HUDEP-2 (cell line): ENCODE measurements around the gene SMARCC1.

Source experiments
- DNase-seq, 76 experiments: peaks; one replicate each; lab custom pipeline; 2025; ENCODE audit not compliant: unreplicated experiment in 76 of 76; lab: John Stamatoyannopoulos, UW

SMARCC1 gene

DNA sequence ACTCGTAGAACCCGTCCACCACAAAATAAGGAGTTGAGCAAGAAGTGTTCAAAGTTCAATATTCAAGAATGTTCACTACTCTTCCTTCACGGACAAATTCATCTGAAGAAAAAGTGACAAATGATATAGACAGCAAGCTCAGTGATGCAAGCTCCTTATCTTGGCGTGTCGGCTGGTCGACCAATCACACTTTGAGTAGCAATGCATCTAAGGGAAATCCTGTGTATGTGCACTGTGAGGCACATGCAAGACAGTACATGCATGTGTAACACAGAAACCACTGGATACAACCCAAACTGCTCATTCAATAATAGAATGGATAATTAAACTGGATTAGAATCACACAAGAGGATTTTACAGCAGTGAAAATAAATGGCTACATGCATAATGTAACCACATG, 138.6 kb downstream of the SMARCC1 start:
- DNase-seq = no peak

DNA sequence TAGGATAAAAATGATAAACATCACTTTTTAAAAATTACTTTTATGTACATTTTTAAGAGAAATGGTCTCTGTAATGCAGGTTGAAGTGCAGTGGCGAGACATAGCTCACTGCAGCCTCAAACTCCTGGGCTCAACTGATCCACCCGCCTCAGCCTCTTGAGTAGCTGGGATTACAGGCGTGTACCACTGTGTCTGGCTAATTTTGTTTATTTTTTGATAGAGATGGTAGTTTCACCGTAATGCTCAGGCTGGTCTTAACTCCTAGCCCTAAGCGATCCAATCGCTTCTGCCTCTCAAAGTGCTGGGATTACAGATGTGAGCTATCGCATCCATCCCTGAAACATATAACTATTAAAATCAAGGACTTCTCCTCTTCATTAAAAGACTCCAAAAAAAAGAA, 140.0 kb downstream of the SMARCC1 start:
- DNase-seq = no peak

DNA sequence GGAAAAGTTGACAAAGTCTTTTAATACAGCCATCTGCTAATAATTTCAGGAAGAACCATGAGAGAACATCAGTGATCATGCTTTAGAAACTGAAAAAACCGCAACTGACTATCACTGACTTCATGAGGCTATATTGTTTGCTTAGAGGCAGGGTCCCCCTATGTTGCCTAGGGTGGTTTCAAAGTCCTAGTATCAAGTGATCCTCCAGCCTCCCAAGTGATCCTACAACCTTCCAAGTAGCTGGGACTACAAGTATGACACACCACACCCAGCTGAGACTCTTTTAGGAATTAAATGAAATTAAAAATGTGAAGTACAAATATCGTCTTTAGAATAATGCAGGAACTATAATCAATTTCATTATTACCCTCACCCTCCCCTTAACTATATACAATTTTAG, 144.8 kb downstream of the SMARCC1 start:
- no peak for DNase-seq

DNA sequence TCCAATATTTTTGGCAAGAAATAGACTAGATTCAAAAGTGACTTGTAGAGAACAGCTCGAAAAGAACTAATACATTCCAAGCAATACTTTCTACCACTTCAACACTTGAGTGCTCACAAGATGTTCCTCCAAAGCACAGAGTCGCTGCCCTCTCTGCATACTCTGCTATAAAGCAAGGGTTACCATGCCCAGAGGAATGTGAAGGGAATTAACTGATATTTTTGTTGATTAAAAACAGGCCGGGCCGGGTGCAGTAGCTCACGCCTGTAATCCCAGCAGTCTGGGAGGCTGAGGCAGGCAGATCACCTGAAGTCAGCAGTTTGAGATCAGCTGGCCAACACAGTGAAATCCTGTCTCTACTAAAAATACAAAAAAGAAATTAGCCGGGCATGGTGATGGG, 145.5 kb downstream of the SMARCC1 start:
- no peak for DNase-seq

DNA sequence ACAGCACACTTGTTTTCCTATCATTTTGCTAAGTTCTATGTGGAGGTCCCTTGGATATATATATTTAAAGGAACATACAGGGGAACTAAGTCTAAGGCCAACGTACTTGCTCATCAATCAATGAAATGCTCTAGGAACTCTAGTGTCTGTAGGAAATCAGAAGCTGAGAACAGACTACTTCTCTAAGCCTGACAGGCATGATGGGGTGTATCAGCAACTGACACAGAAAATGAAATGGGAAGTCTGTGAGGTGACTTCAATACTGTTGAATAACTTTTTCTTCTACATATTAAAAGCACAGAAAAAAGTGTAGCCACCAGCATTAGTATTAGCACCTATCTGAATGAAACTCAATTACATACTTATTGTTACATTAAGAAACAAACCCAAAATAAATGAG, 146.2 kb downstream of the SMARCC1 start:
- no peak for DNase-seq

DNA sequence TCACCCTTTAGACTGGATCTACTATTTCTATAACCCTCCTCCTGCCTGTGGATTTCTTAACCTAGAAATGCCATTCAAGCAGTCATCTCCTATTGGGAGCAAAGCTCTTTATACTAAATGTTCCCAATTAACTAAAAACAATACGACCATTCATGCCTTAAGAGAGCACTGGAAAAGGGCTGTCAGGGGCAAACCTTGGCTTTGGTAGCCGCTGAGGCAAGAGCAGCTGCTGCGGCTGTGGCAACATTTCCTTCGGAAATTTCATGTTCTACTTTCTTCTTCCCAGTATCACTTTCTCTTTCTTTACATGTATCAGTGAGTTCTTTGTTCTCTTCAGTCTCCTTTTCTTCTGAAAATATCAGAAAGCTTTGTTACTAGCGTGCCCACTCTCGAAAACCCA, 146.7 kb downstream of the SMARCC1 start:
- DNase-seq = no peak

DNA sequence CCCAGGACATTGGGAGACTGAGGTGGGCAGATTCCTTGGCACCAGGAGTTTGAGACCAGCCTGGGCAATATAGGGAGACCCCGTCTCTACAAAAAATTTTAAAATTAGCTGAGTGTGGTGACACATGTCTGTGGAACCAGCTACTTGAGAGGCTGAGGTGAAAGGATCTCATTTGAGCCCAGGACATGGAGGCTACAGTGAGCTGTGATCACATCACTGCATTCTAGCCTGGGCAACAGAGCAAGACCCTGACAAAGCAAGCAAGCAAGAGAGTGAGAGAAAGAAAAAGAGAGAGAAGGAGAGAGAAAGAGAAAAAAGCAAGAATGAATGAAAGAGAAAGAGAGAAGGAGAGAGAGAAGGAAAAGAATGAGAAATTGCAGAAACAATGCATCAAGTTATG, 150.9 kb downstream of the SMARCC1 start:
- no peak for DNase-seq

DNA sequence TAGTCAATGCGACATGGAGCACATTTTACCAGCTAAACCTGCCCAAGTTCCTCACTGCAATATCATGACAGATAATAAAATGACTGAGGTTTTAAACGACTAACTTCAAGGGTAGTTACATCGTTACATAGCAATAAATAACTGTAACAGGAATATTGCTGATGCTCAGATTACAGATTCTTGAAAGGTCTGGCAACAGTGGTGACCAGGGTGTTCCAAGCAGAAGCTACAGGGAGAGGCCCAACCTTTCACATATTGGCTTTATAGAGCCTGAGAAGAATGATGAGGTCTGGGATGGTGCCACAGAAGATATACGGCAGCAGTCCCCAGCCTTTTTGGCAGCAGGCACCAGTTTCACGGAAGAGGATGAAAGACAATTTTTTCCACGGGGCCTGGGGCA, 151.9 kb downstream of the SMARCC1 start:
- no peak for DNase-seq

DNA sequence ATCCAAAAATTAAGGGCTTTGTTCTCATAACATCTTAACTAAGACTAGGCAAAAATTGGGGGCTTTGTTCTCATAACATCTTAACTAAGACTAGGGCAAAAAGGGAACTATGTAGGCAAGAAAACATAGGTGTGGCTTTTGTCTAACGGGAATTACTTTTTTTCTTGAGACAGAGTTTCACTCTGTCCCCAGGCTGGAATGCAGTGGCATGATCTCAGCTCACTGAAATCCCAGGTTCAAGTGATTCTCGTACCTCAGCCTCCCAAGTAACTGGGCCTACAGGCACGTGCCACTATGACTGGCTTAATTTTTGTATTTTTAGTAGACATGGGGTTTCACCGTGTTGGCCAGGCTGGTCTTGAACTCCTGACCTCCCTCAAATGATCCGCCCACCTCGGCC, 153.3 kb downstream of the SMARCC1 start:
- DNase-seq = no peak

DNA sequence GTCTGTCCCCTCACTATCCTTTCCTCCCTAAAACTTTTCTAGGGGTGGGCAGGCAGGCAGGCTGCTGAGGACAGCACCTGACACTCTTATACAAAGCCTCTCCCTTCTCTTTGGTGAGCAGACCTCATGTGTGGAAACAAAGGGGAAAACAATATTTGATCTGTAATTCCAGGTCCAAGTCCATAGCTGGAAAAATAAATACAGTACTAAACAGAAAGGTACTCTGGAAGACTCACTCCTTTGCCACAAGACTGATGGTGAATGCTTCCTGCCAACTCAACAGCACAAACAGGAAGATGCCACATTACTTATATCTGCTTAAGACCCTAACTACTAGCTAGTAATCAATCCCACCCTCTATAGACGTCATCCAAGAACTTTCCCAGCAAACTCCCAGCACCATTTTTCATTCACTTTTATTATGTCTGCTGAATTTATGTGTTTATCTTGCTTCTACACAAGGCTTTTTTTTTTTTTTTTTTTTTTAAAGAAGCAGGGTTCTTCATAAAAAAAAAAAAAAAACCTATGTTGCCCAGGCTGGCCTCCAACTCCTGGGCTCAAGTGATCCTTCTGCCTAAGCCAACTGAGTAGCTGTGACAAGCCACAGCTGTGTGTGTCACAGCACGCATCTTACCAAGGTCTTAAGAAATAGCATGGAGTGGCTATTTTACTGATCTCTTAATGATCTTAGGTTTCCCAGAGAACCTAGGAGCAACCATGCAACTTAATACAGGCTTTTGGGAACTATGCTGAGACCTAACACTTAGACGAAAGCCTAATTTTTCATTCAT, 158.8 kb downstream of the SMARCC1 start:
- no peak for DNase-seq

DNA sequence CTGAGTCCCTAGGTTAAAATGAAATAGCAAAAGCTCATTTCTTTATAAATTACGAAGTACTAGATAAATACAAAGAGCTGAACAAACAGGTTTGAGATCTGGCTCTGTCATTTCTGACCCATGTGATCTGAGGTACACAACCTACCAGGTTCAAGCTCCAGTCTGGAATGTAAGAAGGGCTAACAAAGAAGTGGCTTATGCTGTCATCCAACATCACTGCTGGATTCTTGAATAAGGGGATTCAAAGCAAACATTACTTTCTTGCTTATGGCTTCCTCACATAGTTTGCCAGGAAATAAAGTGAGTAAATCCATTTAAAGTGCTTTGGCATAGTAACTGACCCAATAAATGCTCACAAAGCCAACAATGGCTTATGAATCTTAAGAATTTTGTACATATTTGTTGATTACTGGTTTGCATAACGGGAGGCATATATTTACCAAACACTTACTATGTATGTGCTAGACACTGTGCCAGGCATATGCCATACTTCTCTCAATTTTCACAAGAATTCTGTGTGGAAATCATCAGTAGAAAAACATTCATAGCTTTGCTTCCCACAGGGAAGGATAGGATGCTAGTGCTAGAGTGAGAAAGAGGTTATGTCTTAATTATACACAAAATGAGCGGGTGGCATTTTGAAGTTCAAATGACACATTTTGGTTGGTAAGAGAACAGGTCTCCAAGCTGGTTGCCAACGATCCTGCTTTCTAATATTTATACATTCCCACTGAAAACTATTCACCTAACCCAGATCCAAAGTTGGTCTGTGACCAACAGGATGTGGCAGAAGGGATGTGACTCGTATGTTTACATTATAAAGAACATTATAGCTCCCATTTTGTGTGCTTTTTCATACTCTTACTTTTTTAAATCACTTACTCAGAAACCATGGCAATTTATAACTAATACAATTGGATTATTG, 164.3 kb downstream of the SMARCC1 start:
- no peak for DNase-seq

DNA sequence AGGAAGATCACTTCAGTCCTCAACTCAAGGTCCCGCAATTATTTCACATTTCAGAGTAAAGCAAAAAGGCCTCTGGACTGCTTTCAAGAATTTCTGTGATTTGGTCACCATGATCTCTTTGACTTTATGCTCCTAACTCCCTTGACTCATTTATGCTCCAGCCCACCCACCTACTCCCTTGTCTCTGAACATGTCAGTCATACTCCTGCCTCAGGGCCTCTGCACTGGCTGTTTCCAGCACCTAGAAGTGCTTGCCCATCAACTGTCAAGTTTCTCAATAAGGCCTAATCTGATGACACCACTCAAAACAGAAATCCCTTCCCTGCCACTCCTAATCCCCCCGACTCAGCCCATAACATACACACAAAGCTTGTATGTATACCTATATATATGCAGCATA, 166.9 kb downstream of the SMARCC1 start:
- DNase-seq = no peak

DNA sequence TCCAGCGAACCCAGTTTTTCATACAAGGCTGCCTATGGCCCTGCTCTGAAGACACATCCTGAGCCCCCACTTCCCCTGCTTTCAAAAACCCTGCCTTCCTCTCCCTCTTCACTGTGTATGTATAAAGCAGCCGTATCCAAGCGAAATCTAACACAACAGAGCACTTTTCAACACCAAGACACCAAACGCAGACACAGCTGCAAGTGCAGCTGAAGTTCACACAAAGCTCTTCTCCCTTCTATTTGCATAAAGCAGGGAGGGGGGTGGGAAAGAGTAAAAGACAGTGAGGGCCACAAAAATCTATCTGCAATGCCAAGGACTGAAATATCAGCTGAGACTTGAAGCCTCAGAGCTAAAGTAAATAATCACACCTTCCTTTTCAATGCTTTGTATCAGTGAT, 168.0 kb downstream of the SMARCC1 start:
- DNase-seq = no peak

DNA sequence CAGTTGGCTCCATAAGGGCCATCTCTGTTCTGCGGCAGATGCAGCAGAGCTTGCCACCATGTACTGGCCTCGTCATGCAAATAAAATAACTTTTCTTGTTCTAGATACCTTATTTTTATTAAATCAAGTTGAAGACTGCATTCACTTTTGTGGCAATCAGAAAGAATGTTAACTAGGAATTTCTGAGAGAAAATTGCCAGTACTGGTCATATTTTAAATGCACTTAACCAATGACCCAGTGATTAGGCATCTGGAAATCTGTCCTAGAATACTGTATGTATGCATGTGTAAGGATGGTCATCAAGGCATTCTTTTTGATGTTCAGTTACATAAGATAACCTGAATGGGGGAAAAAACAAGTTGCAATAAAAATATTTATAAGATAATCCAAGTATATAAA, 168.8 kb downstream of the SMARCC1 start:
- no peak for DNase-seq

DNA sequence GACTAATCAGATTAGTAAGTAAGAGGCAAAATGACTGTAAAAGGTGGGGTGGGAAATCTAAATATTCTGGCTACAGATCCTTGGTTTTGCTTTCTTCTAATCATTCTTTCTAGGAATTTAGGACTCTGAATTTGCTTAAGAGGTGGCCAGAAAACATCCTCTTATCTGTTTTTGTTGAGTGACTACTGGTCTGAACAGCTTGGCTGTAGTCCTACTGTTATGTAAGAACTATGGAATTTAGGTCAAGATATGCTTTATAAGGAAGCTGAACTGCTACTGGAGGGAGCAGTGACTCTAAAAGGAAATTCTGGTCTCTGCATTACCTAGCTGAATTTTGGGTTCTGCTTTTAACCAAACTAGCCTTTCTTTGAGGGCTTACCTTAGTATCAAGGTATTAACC, 169.5 kb downstream of the SMARCC1 start:
- DNase-seq = peak in 8 of 76 experiments; percentile 1 to 31 (median 8)

DNA sequence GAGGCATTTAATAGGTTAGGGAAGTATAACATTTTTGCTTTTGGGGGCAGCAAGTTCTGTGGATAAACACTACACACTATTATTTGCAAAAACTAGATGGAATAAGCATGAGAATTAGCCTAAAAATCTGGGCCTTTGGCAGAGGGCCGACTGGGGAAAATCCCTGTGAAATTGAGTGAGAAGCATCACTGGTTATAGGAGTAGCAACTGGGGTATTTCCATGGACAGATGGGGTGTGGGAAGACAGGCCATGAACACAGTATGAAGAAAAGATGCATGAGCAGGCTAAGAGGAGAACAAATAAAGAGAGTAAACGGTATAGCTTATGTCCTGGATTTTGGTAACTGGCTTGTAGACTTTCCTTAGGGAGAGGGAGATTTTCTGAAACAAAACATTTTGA, 170.1 kb downstream of the SMARCC1 start:
- DNase-seq = no peak

DNA sequence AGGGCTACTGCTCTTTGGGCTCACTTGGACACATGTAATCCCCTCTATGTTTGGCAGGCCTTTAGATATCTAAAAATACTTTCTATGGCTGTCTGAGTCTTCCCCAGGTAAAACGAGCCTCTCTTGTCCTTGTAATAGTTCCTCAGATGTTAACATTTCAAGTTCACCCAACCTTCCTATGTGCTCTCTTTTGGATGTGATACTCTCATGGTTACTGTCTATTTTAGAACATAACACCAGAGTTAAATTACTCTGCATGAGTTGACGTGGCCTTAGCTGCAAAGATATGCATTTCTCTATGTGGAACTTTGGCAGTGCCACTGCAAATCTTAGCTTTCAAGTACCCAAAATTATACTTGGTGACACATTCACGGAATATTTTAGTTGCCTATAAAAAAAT, 171.1 kb downstream of the SMARCC1 start:
- no peak for DNase-seq

DNA sequence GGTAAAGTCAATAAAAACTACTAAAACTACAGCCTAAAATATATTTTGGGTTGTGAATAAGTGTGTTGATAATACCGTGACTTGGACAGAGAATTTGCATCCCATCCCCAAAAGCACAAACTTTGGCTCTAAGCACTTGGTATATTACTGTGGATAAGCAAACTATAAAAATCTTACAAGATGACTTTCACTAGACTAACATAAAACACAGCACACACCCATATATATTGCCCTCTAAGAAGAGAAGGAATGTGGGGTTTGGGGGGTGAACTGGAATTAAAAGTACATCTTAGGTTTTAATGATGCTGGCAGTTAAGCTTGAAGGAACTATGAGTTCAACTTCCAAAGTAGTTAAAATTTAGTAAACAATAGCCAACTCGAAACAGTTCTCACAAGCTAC, 174.4 kb downstream of the SMARCC1 start:
- DNase-seq = no peak

DNA sequence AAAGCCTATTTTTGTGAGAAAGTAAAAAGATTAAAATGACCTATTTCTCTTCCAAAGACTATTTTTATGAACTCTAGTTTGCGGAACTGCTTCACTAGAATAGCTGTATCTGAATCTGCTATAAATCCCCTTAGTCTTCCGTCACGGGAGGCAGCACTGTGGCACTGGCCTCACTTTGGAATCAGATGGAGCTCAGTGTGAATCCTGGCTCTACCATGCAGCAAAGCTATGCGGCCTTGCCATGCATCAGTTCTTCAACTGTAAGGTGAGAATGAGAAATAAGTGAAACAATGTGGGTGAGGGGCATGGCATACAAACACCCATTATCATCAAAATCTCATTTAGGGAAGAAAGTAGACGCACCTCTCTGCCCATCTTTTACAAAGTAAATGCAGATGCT, 175.5 kb downstream of the SMARCC1 start:
- no peak for DNase-seq

DNA sequence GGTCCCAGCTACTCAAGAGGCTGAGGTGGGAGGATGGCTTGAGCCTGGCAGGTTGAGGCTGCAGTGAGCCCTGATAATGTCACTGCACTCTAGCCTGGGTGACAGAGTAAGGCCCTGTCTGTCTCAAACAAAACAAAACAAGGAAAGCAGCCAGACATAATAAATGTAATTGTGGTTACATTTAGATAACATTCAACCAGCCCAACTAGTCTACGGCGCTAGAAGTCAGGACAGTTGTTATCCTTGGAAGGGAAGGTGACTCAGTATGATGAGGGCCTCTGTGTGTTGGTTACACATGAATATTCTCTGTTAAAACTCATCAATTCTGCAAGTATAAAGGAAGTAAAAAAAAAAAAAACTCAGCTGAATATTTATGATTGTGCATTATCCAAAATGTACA, 176.0 kb downstream of the SMARCC1 start:
- no peak for DNase-seq

DNA sequence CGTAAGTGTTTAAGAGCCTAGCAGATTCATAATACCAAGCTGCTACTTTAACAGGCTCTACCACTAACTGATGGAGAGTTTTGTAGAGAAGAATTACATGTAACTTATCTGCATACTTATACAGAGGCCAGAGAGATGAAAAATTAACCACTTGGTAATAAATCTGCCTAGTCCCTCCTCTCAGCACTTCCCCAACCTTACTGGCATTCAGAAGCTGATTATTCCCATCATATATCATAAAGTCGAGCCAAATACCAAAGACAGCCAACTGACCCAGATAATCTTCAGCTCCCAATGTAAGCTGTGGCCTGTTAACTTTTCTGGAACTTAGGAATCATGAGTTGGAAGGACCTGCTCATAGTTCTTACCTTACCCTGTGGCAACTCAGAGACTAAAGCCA, 177.5 kb downstream of the SMARCC1 start:
- DNase-seq = no peak

DNA sequence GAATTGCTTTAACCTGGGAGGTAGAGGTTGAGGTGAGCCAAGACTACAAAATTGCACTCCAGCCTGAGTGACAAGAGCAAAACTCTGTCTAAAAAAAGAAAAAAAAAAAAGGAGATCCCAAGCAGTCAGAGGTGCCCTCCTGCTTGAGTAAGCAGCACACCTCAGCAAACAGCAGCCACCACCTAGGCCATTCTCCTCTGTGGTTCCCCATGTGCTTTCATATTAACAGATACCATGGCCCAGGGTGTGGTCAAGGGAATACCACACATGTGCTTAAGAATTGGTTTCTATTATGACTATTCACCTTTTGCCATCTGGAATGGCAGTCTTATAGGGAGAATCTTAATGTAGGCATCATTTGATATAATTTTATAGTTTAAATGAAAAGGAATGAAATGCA, 178.4 kb downstream of the SMARCC1 start:
- DNase-seq = no peak
